Measurements from ENCODE around the gene KRTAP4-8.
"Not testable (repeated sequence)": the region's sequence is repeated elsewhere in the genome, so short reads cannot be mapped to it uniquely, and the experiment has no call there.

KRTAP4-8 gene

DNA sequence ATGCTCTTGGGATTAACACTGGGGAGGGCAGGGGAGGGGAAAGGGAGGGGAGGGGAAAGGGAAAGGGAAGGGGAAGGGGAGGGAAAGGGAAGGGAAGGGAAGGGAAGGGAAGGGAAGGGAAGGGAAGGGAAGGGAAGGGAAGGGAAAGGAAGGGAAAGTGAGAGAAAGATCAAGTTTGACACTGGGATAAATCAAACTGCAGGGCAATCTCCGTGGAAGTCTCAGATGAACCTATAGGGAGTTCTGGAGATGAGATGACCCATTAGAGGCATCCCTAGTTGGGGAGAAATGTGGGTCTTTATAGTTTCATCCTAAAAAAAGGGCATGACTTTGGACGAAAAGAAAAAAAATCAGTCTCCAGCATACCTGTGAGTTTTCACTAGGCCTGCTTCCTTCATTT lies 23.8 kb upstream of the KRTAP4-8 start:
- no peak for DNase-seq (ENCODE audit: extremely low read depth, insufficient read length)
- Histone ChIP-seq H3K36me3 (ENCODE audit: control insufficient read depth, insufficient read depth, low read length) (no peaks in the 10 kb centered on the region), H3K4me3 (replicated peaks; ENCODE audit: low read depth, low read length) (no peak overlapping the region), H3K27me3 (replicated peaks; ENCODE audit: control insufficient read depth, insufficient read depth, low read length) (no peaks in the 10 kb centered on the region)
- TF ChIP-seq, protein P1, sequence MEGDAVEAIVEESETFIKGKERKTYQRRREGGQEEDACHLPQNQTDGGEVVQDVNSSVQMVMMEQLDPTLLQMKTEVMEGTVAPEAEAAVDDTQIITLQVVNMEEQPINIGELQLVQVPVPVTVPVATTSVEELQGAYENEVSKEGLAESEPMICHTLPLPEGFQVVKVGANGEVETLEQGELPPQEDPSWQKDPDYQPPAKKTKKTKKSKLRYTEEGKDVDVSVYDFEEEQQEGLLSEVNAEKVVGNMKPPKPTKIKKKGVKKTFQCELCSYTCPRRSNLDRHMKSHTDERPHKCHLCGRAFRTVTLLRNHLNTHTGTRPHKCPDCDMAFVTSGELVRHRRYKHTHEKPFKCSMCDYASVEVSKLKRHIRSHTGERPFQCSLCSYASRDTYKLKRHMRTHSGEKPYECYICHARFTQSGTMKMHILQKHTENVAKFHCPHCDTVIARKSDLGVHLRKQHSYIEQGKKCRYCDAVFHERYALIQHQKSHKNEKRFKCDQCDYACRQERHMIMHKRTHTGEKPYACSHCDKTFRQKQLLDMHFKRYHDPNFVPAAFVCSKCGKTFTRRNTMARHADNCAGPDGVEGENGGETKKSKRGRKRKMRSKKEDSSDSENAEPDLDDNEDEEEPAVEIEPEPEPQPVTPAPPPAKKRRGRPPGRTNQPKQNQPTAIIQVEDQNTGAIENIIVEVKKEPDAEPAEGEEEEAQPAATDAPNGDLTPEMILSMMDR (IDR thresholded peaks at IDR 0.05; ENCODE audit: insufficient read depth, low read length, poor library complexity, severe bottlenecking), result no peak

DNA sequence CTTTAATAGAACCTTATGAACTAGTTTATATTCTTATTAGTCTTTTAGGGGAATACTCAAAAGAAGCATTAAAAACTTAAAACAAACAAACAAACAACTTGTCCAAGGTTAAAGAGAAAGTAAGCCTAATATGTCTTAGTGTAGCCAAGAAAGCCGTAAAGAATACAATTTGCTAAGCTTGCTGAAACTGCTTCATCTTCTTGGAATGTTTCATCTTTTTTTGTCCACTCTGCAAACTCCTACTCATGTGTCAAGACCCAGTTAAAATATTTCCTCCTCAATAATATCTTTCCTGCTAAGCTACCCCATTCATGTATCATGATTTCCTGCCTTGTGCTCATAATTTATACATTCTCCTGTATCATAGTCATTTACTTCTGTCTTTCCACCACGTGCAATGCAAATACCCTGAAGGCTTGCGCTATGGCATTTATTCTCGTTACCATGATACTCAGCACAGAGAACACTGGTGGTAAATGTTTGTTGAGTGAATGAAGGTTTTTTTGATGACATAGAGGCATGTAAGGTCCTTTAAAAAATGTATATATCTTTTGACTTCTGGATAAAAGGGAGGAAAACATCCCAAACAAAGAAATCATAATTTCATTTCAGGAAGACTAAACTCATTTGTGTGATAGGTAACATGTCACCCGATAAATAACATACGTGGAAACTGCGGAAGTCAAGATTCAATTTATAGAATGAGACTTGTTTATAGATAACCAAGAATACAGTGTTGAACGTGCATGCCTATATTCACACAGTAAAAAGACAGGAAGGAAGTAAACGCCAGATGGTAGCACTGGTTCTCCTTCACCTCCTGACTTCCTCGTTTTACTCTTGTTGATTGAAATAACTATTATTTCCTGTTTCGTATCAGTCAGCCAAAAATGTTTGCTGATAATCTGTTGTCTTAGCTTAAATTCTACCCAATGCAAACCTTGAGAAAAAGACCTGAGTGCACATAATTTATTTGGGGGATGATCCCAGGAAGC lies 22.1 kb upstream of the KRTAP4-8 start:
- not testable (repeated sequence) for H3K36me3 ChIP-seq (ENCODE audit: control insufficient read depth, insufficient read depth, low read length); DNase-seq (ENCODE audit: extremely low read depth, insufficient read length); H3K4me3 ChIP-seq (replicated peaks; ENCODE audit: low read depth, low read length); H3K27me3 ChIP-seq (replicated peaks; ENCODE audit: control insufficient read depth, insufficient read depth, low read length)

DNA sequence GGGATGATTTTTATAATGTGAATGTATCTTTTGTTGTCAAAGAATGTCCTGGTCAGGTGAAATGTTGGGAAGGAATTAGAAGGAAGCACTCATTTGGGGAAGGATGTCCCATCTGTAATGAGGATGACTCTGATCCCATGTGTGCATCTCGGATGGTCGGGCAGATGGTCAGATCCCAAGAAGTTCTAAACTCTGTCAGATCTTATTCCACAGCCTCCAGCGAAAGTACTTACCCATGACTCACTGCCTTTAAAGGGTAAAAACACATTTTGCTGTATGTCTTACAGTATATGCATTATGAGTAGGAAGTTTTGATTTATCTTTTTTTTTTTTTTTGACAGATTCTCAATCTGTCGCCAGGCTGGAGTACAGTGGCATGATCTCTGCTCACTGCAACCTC lies 20.8 kb upstream of the KRTAP4-8 start:
- Histone ChIP-seq H3K4me3 (replicated peaks; ENCODE audit: low read depth, low read length) (no peak overlapping the region), H3K36me3 (ENCODE audit: control insufficient read depth, insufficient read depth, low read length) (no peaks in the 10 kb centered on the region), H3K27me3 (replicated peaks; ENCODE audit: control insufficient read depth, insufficient read depth, low read length) (no peaks in the 10 kb centered on the region)
- TF ChIP-seq, protein P1 (IDR thresholded peaks at IDR 0.05; ENCODE audit: insufficient read depth, low read length, poor library complexity, severe bottlenecking), result no peak
- no peak for DNase-seq (ENCODE audit: extremely low read depth, insufficient read length)

DNA sequence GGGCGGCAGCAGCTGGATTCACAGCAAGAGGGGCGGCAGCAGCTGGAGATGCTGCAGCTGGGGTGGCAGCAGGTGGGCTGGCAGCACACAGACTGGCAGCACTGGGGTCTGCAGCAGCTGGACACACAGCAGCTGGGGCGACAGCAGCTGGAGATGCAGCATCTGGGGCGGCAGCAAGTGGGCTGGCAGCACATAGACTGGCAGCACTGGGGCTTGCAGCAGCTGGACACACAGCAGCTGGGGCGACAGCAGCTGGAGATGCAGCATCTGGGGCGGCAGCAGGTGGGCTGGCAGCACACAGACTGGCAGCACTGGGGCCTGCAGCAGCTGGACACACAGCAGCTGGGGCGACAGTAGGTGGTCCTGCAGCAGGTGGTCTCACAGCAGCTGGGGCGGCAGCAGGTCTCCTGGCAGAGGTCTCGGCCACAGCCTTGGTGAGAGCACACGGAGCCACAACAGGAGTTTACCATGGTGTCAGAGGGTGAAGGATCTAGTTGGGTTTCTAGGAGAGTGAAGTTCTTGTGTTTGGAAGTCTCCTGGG lies 20.0 kb upstream of the KRTAP4-8 start, which contains the start of gene KRTAP4-11:
Gene KRTAP4-11 (minus strand): TSS at position 528 of the 541 bp plus-strand sequence. CDS start 58 bp downstream, at position 470.
- H3K27me3 ChIP-seq (replicated peaks; ENCODE audit: control insufficient read depth, insufficient read depth, low read length); DNase-seq (ENCODE audit: extremely low read depth, insufficient read length); H3K4me3 ChIP-seq (replicated peaks; ENCODE audit: low read depth, low read length); H3K36me3 ChIP-seq (ENCODE audit: control insufficient read depth, insufficient read depth, low read length): not testable (repeated sequence)

DNA sequence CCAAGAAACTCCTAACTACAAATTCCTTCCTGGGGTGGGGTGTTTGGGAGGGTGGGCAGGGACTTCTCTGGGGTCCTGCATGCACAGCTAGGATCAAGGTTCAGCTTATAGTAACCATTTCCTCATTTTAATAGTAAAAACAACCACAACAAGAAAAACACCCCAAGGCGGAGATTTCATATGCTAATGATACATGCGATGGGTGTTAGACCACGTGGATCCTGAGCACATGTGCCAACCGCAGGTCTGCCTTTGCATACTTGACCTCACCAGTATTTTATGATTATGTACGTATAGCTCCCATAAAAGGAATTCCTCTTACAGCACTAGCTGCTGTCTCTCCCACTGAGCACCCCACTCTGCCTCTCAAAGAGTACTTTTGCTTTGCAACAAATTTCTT lies 18.4 kb upstream of the KRTAP4-8 start:
- no peak overlapping the region for H3K4me3 ChIP-seq (replicated peaks; ENCODE audit: low read depth, low read length)
- H3K36me3 ChIP-seq (ENCODE audit: control insufficient read depth, insufficient read depth, low read length), result no peaks in the 10 kb centered on the region
- no peaks in the 10 kb centered on the region for H3K27me3 ChIP-seq (replicated peaks; ENCODE audit: control insufficient read depth, insufficient read depth, low read length)
- TF ChIP-seq, protein P1 (IDR thresholded peaks at IDR 0.05; ENCODE audit: insufficient read depth, low read length, poor library complexity, severe bottlenecking), result no peak
- DNase-seq (ENCODE audit: extremely low read depth, insufficient read length), result no peak

DNA sequence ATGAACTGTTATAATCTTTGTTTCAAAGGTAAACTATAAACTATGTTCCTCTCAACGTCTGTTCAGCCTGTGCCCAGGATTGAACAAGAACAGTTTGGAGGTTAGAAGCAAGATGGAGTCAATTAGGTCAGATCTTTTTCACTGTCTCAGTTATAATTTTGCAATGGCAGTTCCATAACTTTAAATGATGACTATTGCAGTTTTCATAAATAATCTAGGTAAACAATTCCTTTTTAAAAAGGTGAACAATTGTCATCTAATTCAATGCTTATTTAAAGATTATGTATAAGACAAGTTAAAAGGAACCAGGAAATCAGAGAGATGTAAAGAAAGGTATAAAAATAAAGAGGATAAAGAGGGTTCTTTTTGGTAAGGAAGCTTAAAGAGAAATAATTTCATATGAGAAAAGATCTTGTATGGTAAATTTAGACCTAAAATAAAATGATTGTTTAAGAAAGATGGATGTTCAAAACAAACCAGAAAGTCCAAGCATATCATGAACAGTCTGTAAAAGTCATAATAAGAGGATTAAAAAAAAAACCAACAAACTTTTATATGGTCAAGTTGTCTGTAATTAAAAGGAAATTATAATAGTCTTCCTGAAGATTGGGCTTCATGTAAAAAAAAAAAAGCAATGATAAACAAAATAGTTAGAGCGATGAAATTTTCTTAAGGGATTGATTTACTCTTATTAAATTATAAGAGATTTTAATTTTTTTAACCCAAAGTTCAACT lies 13.4 kb upstream of the KRTAP4-8 start:
- Histone ChIP-seq H3K36me3 (ENCODE audit: control insufficient read depth, insufficient read depth, low read length) (no peaks in the 10 kb centered on the region), H3K4me3 (replicated peaks; ENCODE audit: low read depth, low read length) (no peak overlapping the region), H3K27me3 (replicated peaks; ENCODE audit: control insufficient read depth, insufficient read depth, low read length) (no peaks in the 10 kb centered on the region; the same call in 1 of the 2 replicates)

DNA sequence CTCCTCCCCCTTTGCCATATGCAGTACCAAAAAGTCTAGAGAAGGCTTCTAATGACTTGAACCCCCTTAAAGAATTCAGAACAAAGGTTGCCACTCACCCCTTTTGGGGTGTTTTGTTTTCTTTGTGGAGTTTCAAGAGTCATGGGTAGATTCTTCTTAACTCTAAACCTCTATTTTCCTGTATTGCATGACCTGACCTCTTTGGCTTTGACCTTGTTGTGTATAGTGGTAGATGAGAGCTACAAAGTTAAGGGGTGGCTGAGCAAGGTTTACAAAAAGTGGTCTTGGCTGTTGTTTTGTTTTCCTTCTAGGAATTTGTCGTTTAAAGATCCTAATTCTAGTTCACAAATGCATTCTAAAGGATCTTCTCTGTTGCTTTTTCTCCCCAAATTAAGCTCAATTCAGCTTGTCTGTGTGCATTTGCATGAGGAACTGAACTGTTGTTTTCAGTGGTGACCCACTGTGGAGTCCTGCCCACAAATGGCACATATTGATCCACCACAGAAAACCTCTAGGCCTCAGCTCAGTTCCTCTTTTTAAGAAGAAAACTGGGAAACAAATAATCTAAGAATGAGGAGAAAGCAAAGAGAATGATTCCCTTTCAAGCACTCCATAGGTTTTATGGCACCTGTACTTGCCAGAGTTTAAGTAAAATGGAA lies 10.9 kb upstream of the KRTAP4-8 start:
- DNase-seq (ENCODE audit: extremely low read depth, insufficient read length); H3K4me3 ChIP-seq (replicated peaks; ENCODE audit: low read depth, low read length); H3K27me3 ChIP-seq (replicated peaks; ENCODE audit: control insufficient read depth, insufficient read depth, low read length); H3K36me3 ChIP-seq (ENCODE audit: control insufficient read depth, insufficient read depth, low read length): not testable (repeated sequence)

More for the DNA sequence above, 13.4 kb upstream of the KRTAP4-8 start:
- TF ChIP-seq, protein P1 (IDR thresholded peaks at IDR 0.05; ENCODE audit: insufficient read depth, low read length, poor library complexity, severe bottlenecking), result no peak
- DNase-seq (ENCODE audit: extremely low read depth, insufficient read length), result no peak

Measured in GM06990 (cell line).